Measurements from ENCODE around the gene RPS6KA5. TPM values are rescaled to one million over a fixed set of nuclear protein-coding genes. Genes with fewer than 3 reads are reported as not detected.

RPS6KA5 gene
- total and polyA plus RNA-seq, 9 of the 15 experiments (the other 6 are each of a cell fraction or from before 2014, with no cell fraction given) = 0.88 to 7.7 (median 4.7) TPM

- TF ChIP-seq CHAMP1 (IDR thresholded peaks at IDR 0.05) (no peak), BRD4 (IDR thresholded peaks at IDR 0.05) (no peak), CTCF (IDR thresholded peaks at IDR 0.05 in 2 of 3, conservative IDR thresholded peaks at IDR 0.05 in 1 of 3; ENCODE audit: insufficient read depth in 2 of 3, low read depth in 1 of 3, low read length in 3 of 3) (no peak), CC2D1A (IDR thresholded peaks at IDR 0.05) (no peak), TRIM25 (IDR thresholded peaks at IDR 0.05; ENCODE audit: borderline replicate concordance) (no peak), ZNF584 (CRISPR knock-in tag; IDR thresholded peaks at IDR 0.05; ENCODE audit: low read depth) (no peak), TGIF2 (CRISPR knock-in tag; IDR thresholded peaks at IDR 0.05) (no peak), BRD9 (IDR thresholded peaks at IDR 0.05; ENCODE audit: low read depth, partially characterized antibody) (no peak), RAD21 (CRISPR knock-in tag; conservative IDR thresholded peaks at IDR 0.05 in 1 of 2, IDR thresholded peaks at IDR 0.05 in 1 of 2) (no peak), SETDB1 (IDR thresholded peaks at IDR 0.05; ENCODE audit: low read length) (no peak), ZKSCAN1 (IDR thresholded peaks at IDR 0.05; ENCODE audit: low read depth, low read length) (no peak), ZNF197 (CRISPR knock-in tag; IDR thresholded peaks at IDR 0.05; ENCODE audit: low read depth) (no peak), CBX5 (IDR thresholded peaks at IDR 0.05; ENCODE audit: borderline replicate concordance, low read depth) (no peak), CUX1 (CRISPR knock-in tag; IDR thresholded peaks at IDR 0.05) (no peak), SAP30 (IDR thresholded peaks at IDR 0.05; ENCODE audit: borderline replicate concordance, insufficient read depth, low read depth, low read length, poor library complexity, severe bottlenecking) (peak; percentile 90)
These were observed 831 bp upstream of the RPS6KA5 start (continued) for GRCh38 chr14:91061056-91061887.
